Measurements from ENCODE around the gene DUSP14.

The DUSP14 gene

GRCh38 chr17:37557482-37557881, 67.8 kb downstream of the DUSP14 start:
- no peak for TF ChIP-seq CTCF (IDR thresholded peaks at IDR 0.05; ENCODE audit: borderline replicate concordance, insufficient read depth, low read depth, low read length)
- no peak overlapping the region for H3K4me3 ChIP-seq (ENCODE audit: low read depth, low read length)

- TF ChIP-seq CTCF (IDR thresholded peaks at IDR 0.05; ENCODE audit: borderline replicate concordance, insufficient read depth, low read depth, low read length) = no peak
- no peak overlapping the region for H3K4me3 ChIP-seq (ENCODE audit: low read depth, low read length)
Measured at GRCh38 chr17:37558299-37558698, 68.6 kb downstream of the DUSP14 start.

GRCh38 chr17:37562016-37562745, 72.5 kb downstream of the DUSP14 start:
- no peak overlapping the region for H3K4me3 ChIP-seq (ENCODE audit: low read depth, low read length)
- TF ChIP-seq CTCF (IDR thresholded peaks at IDR 0.05; ENCODE audit: borderline replicate concordance, insufficient read depth, low read depth, low read length) = no peak

Data from GM12875 (cell line).